ENCODE results near the gene INAVA. TPM values are rescaled to one million over a fixed set of nuclear protein-coding genes. Genes with fewer than 3 reads are reported as not detected.

Gene INAVA
- total and polyA plus RNA-seq, 10 of the 15 experiments (the other 5 are each of a cell fraction or from before 2014, with no cell fraction given) = 3.6 to 15.4 (median 9.5) TPM

DNA sequence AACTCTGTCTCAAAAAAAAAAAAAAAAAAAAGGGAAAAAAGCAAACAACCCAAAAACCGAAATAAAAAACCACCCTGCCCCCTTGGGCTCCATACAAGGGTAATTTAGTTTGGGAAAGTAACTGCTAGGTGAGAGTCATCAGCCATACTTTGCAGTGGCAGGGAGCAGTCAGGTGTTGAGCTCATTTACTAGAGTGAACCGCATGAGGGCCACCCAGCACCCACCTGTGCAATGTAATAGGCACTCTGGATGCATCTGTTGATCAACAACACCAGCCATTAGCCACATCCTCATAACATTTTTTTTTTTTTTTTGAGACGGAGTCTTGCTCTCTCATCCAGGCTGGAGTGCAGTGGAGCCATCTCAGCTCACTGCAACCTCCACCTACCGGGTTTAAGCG is 9.1 kb downstream of the INAVA start:
- Histone ChIP-seq H3K4me2 (ENCODE audit: control insufficient read depth, insufficient read depth) (no peak overlapping the region), H3K4me1 (ENCODE audit: control insufficient read depth, insufficient read depth, low read length) (peaks cover 11% of the 10 kb centered on the region), H3K36me3 (ENCODE audit: control insufficient read depth in 2 of 2, insufficient read depth in 2 of 2, low read length in 1 of 2) (peaks cover 0 to 26% of the 10 kb centered on the region in 2 experiments; a peak in 2 of 4 replicates), H3K27me3 (replicated peaks in 1 of 2; ENCODE audit: control insufficient read depth in 2 of 2, insufficient read depth in 2 of 2, low read length in 1 of 2) (no peaks in the 10 kb centered on the region), H3K9ac (ENCODE audit: control insufficient read depth, insufficient read depth, low read length) (no peak overlapping the region), H2AFZ (ENCODE audit: control insufficient read depth, low read depth, low read length) (no peak overlapping the region), H3K27ac (ENCODE audit: control insufficient read depth, insufficient read depth) (no peak overlapping the region), H3K79me2 (ENCODE audit: control insufficient read depth, insufficient read depth, low read length) (no peaks in the 10 kb centered on the region), H4K20me1 (ENCODE audit: control insufficient read depth, insufficient read depth) (no peaks in the 10 kb centered on the region), H3K4me3 (no peak overlapping the region), H3K9me3 (replicated peaks; ENCODE audit: control insufficient read depth, insufficient read depth, low read length) (no peaks in the 10 kb centered on the region; the same call in 2 of the 3 replicates)
- intact Hi-C loops (cut with micrococcal nuclease; ENCODE audit: unreplicated experiment) (no loop called here), in situ Hi-C loops (cut with MboI) (no loop called here)
- TF ChIP-seq ZNF384 (IDR thresholded peaks at IDR 0.05; ENCODE audit: borderline replicate concordance, low read depth, low read length) (no peak), SUZ12 (IDR thresholded peaks at IDR 0.05; ENCODE audit: unreplicated experiment) (no peak), ETV6 (conservative IDR thresholded peaks at IDR 0.05 in 1 of 2, IDR thresholded peaks at IDR 0.05 in 1 of 2; ENCODE audit: borderline replicate concordance in 1 of 2, low read depth in 1 of 2) (no peak), EP300 (IDR thresholded peaks at IDR 0.05; ENCODE audit: borderline replicate concordance in 1 of 2, control insufficient read depth in 1 of 2, low read depth in 2 of 2, low read length in 2 of 2) (no peak), NRF1 (conservative IDR thresholded peaks at IDR 0.05; ENCODE audit: low read depth, low read length) (no peak)
- TF ChIP-seq, protein P1, sequence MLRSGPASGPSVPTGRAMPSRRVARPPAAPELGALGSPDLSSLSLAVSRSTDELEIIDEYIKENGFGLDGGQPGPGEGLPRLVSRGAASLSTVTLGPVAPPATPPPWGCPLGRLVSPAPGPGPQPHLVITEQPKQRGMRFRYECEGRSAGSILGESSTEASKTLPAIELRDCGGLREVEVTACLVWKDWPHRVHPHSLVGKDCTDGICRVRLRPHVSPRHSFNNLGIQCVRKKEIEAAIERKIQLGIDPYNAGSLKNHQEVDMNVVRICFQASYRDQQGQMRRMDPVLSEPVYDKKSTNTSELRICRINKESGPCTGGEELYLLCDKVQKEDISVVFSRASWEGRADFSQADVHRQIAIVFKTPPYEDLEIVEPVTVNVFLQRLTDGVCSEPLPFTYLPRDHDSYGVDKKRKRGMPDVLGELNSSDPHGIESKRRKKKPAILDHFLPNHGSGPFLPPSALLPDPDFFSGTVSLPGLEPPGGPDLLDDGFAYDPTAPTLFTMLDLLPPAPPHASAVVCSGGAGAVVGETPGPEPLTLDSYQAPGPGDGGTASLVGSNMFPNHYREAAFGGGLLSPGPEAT (IDR thresholded peaks at IDR 0.05; ENCODE audit: low read depth) = no peak
- TF ChIP-seq, protein P2, sequence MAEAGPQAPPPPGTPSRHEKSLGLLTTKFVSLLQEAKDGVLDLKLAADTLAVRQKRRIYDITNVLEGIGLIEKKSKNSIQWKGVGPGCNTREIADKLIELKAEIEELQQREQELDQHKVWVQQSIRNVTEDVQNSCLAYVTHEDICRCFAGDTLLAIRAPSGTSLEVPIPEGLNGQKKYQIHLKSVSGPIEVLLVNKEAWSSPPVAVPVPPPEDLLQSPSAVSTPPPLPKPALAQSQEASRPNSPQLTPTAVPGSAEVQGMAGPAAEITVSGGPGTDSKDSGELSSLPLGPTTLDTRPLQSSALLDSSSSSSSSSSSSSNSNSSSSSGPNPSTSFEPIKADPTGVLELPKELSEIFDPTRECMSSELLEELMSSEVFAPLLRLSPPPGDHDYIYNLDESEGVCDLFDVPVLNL (IDR thresholded peaks at IDR 0.05; ENCODE audit: low read depth, low read length) = no peak
- TF ChIP-seq, protein P3, sequence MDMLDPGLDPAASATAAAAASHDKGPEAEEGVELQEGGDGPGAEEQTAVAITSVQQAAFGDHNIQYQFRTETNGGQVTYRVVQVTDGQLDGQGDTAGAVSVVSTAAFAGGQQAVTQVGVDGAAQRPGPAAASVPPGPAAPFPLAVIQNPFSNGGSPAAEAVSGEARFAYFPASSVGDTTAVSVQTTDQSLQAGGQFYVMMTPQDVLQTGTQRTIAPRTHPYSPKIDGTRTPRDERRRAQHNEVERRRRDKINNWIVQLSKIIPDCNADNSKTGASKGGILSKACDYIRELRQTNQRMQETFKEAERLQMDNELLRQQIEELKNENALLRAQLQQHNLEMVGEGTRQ (IDR thresholded peaks at IDR 0.05; ENCODE audit: borderline replicate concordance, low read depth, low read length) = no peak
- no peak for ATAC-seq
- SMC1A ChIA-PET (ENCODE audit: uncharacterized antibody, unreplicated experiment) = interaction anchor here (1.1 to 11.7 kb wide), 5 partner anchors 11 to 282 kb away, joined by 4 to 193 read pairs (median 10); partner anchors contain the start of gene INAVA
- POLR2A ChIA-PET = interaction anchor here (0.6 to 5.4 kb wide), 6 partner anchors 13 to 250 kb away, joined by 3 to 60 read pairs (median 4); no protein-coding TSS in a partner anchor
- 57% methylated on average over 5 of the region's 5 CpGs for WGBS (ENCODE audit: insufficient coverage, insufficient replicate concordance, low lambda C conversion rate, missing lambda C conversion rate)
- BruUV-seq (replicated peaks) = no TSS peak
- FAIRE-seq = no peak
- RAD21 ChIA-PET (ENCODE audit: unreplicated experiment) = interaction anchor here (0.7 to 5.5 kb wide), 5 partner anchors 10 to 91 kb away, joined by 3 to 53 read pairs (median 10); no protein-coding TSS in a partner anchor
- CTCF ChIA-PET = interaction anchor here (0.6 to 9.2 kb wide), 5 partner anchors 11 to 268 kb away, joined by 3 to 131 read pairs (median 3); partner anchors contain the start of gene INAVA
- DNase-seq (ENCODE audit: low read depth, low spot score) = no peak

Data from GM12878 (cell line).